Measurements from ENCODE around the gene IGSF8.

The IGSF8 gene

GRCh38 chr1:160123726-160124125, 25.3 kb upstream of the IGSF8 start:
- no peak overlapping the region for H3K9ac ChIP-seq (ENCODE audit: low read length)
- no peak overlapping the region for H3K4me2 ChIP-seq (ENCODE audit: low read length)
- H3K27me3 ChIP-seq (ENCODE audit: low read depth, low read length) = 0 out of 2 replicates have a peak, but pooled peaks cover 4% of the 10 kb centered on the region
- H3K27ac ChIP-seq (ENCODE audit: low read length) = no peak overlapping the region
- no peaks in the 10 kb centered on the region for H4K20me1 ChIP-seq (ENCODE audit: insufficient read depth, low read length)
- no peaks in the 10 kb centered on the region for H3K9me3 ChIP-seq (ENCODE audit: insufficient read depth, low read length)
- TF ChIP-seq CTCF (IDR thresholded peaks at IDR 0.05; ENCODE audit: low read depth, low read length) (no peak), EZH2phosphoT487 (IDR thresholded peaks at IDR 0.05; ENCODE audit: low read depth) (no peak)
- H3K4me1 ChIP-seq (ENCODE audit: low read length) = peaks cover 4% of the 10 kb centered on the region
- no peaks in the 10 kb centered on the region for H3K79me2 ChIP-seq (ENCODE audit: low read length)
- no peak overlapping the region for H2AFZ ChIP-seq (ENCODE audit: low read depth, low read length)
- no peak overlapping the region for H3K4me3 ChIP-seq (ENCODE audit: low read length)
- no peaks in the 10 kb centered on the region for H3K36me3 ChIP-seq (replicated peaks; ENCODE audit: low read depth, low read length)

- H3K36me3 ChIP-seq (replicated peaks; ENCODE audit: low read depth, low read length) = no peaks in the 10 kb centered on the region
- no peaks in the 10 kb centered on the region for H4K20me1 ChIP-seq (ENCODE audit: insufficient read depth, low read length)
- no peaks in the 10 kb centered on the region for H3K79me2 ChIP-seq (ENCODE audit: low read length)
- H3K27ac ChIP-seq (ENCODE audit: low read length) = no peak overlapping the region
- H2AFZ ChIP-seq (ENCODE audit: low read depth, low read length) = no peak overlapping the region
- no peak overlapping the region for H3K4me2 ChIP-seq (ENCODE audit: low read length)
- no peaks in the 10 kb centered on the region for H3K9me3 ChIP-seq (ENCODE audit: insufficient read depth, low read length)
- peaks cover 7% of the 10 kb centered on the region for H3K27me3 ChIP-seq (ENCODE audit: low read depth, low read length)
- TF ChIP-seq CTCF (IDR thresholded peaks at IDR 0.05; ENCODE audit: low read depth, low read length) (no peak), EZH2phosphoT487 (IDR thresholded peaks at IDR 0.05; ENCODE audit: low read depth) (no peak)
- H3K4me3 ChIP-seq (ENCODE audit: low read length) = no peak overlapping the region
- H3K4me1 ChIP-seq (ENCODE audit: low read length) = peaks cover 4% of the 10 kb centered on the region
- H3K9ac ChIP-seq (ENCODE audit: low read length) = no peak overlapping the region
Measured at GRCh38 chr1:160122978-160123495, 24.6 kb upstream of the IGSF8 start.

- H3K36me3 ChIP-seq (replicated peaks; ENCODE audit: low read depth, low read length) = no peaks in the 10 kb centered on the region
- H3K27ac ChIP-seq (ENCODE audit: low read length) = no peak overlapping the region
- TF ChIP-seq CTCF (IDR thresholded peaks at IDR 0.05; ENCODE audit: low read depth, low read length) (no peak), EZH2phosphoT487 (IDR thresholded peaks at IDR 0.05; ENCODE audit: low read depth) (no peak)
- H3K4me2 ChIP-seq (ENCODE audit: low read length) = no peak overlapping the region
- H2AFZ ChIP-seq (ENCODE audit: low read depth, low read length) = no peak overlapping the region
- H3K4me3 ChIP-seq (ENCODE audit: low read length) = no peak overlapping the region
- H3K79me2 ChIP-seq (ENCODE audit: low read length) = no peaks in the 10 kb centered on the region
- H3K4me1 ChIP-seq (ENCODE audit: low read length) = peaks cover 4% of the 10 kb centered on the region
- H4K20me1 ChIP-seq (ENCODE audit: insufficient read depth, low read length) = no peaks in the 10 kb centered on the region
- no peaks in the 10 kb centered on the region for H3K9me3 ChIP-seq (ENCODE audit: insufficient read depth, low read length)
- no peak overlapping the region for H3K9ac ChIP-seq (ENCODE audit: low read length)
- H3K27me3 ChIP-seq (ENCODE audit: low read depth, low read length) = peaks cover 21% of the 10 kb centered on the region
Measured at GRCh38 chr1:160121388-160121787, 23.0 kb upstream of the IGSF8 start.

GRCh38 chr1:160120797-160121196, 22.4 kb upstream of the IGSF8 start:
- Histone ChIP-seq H3K4me3 (ENCODE audit: low read length) (no peak overlapping the region), H3K27me3 (ENCODE audit: low read depth, low read length) (peaks cover 27% of the 10 kb centered on the region), H2AFZ (ENCODE audit: low read depth, low read length) (no peak overlapping the region), H3K9me3 (ENCODE audit: insufficient read depth, low read length) (no peaks in the 10 kb centered on the region), H3K36me3 (replicated peaks; ENCODE audit: low read depth, low read length) (no peaks in the 10 kb centered on the region), H3K9ac (ENCODE audit: low read length) (no peak overlapping the region), H4K20me1 (ENCODE audit: insufficient read depth, low read length) (no peaks in the 10 kb centered on the region), H3K4me2 (ENCODE audit: low read length) (no peak overlapping the region), H3K79me2 (ENCODE audit: low read length) (no peaks in the 10 kb centered on the region), H3K27ac (ENCODE audit: low read length) (no peak overlapping the region), H3K4me1 (ENCODE audit: low read length) (peaks cover 4% of the 10 kb centered on the region)
- TF ChIP-seq EZH2phosphoT487 (IDR thresholded peaks at IDR 0.05; ENCODE audit: low read depth) = no peak
